Ovary (tissue), 3 donors: ENCODE results near the gene RERE.

Source experiments
- EP300 ChIP-seq: sonication (generic); formaldehyde crosslinking; IDR thresholded peaks from one replicate; pipeline ENCODE4 v1.6.1; 2017; ENCODE audit warnings: antibody characterized with exemption
- POLR2A ChIP-seq: fragments of 450-650 bp; IDR thresholded peaks from one replicate; pipeline ENCODE4 v1.6.1; 2017; ENCODE audit warnings: antibody characterized with exemption, mild to moderate bottlenecking, moderate library complexity
- TF ChIP-seq, protein P1 (sequence below), 3 donors: fragments of 450-650 bp in 2 of 3; fragments of 200-600 bp in 1 of 3; IDR thresholded peaks; one replicate each; pipeline versions ENCODE4 v1.5.1 to v1.8.0; 2016 to 2022; ENCODE audit warnings: antibody characterized with exemption in 3 of 3, mild to moderate bottlenecking in 1 of 3
- donor health status: DM: no; HTN: no; CAD: no.

DNA sequence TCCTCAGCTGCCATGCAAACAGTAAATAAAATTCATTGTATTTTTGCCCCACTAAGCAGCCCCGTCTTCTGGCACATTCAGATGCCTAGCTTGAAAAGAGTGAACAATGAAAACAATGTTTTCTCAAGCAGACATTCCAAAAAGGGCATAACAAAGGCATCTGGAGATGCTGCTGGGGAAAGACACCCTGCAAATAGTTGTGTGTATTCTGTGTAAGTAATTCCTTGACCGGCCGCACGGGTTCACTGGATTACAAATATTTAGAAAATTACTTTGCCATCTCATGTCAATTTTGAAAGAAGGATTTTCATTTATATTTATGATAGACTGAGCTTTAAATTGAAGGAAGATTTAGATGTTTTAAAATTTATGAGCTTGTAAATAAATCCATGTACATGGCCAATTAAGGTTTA lies 357.3 kb downstream of the RERE start:
- TF ChIP-seq, protein P1, sequence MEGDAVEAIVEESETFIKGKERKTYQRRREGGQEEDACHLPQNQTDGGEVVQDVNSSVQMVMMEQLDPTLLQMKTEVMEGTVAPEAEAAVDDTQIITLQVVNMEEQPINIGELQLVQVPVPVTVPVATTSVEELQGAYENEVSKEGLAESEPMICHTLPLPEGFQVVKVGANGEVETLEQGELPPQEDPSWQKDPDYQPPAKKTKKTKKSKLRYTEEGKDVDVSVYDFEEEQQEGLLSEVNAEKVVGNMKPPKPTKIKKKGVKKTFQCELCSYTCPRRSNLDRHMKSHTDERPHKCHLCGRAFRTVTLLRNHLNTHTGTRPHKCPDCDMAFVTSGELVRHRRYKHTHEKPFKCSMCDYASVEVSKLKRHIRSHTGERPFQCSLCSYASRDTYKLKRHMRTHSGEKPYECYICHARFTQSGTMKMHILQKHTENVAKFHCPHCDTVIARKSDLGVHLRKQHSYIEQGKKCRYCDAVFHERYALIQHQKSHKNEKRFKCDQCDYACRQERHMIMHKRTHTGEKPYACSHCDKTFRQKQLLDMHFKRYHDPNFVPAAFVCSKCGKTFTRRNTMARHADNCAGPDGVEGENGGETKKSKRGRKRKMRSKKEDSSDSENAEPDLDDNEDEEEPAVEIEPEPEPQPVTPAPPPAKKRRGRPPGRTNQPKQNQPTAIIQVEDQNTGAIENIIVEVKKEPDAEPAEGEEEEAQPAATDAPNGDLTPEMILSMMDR (IDR thresholded peaks at IDR 0.05) = no peak
- TF ChIP-seq EP300 = no peak
- no peak for TF ChIP-seq POLR2A
